DND-41 (cell line): ENCODE results near the gene SNAPC1.

Source experiments
- ATAC-seq: fragments of 200-7000 bp; cut with Tn5 transposase; 3 replicates; pipeline ENCODE4 v1.9.1; 2021; ENCODE audit warnings: low read depth; ENCODE audit not compliant: insufficient read depth
- DNase-seq: peaks from one replicate; pipeline ENCODE4 v3.0.0-alpha.2; 2020
- H2AFZ ChIP-seq: 2 replicates; pipeline ENCODE4 v1.6.0; 2012; ENCODE audit warnings: low read depth, low read length
- H3K27ac ChIP-seq: 2 replicates; pipeline ENCODE4 v1.5.1; 2012; ENCODE audit warnings: low read length, inconsistent platforms
- H3K27me3 ChIP-seq: fragments of 200-600 bp; sonication (generic); 2 replicates; pipeline ENCODE4 v1.6.0; 2012; ENCODE audit warnings: low read length, mild to moderate bottlenecking, inconsistent platforms; ENCODE audit not compliant: insufficient read depth, poor library complexity
- H3K36me3 ChIP-seq: 2 replicates; pipeline ENCODE4 v1.5.1; 2012; ENCODE audit warnings: low read length, inconsistent platforms; ENCODE audit not compliant: insufficient read depth
- H3K4me1 ChIP-seq: 2 replicates; pipeline ENCODE4 v1.5.1; 2012; ENCODE audit warnings: mild to moderate bottlenecking, low read length; ENCODE audit not compliant: insufficient read depth
- H3K4me2 ChIP-seq: 2 replicates; pipeline ENCODE4 v1.6.0; 2012; ENCODE audit warnings: mild to moderate bottlenecking, moderate library complexity, low read length, inconsistent platforms; ENCODE audit not compliant: insufficient read depth
- H3K4me3 ChIP-seq, 2 experiments: fragments of 200-600 bp in 1 of 2; shearing (Covaris generic) in 1 of 2; 2 replicates each; pipeline ENCODE4 v1.5.1; 2012 to 2016; ENCODE audit warnings: inconsistent platforms in 2 of 2, low read length in 2 of 2, mild to moderate bottlenecking in 2 of 2, low read depth in 1 of 2, moderate library complexity in 1 of 2
- H3K79me2 ChIP-seq: 2 replicates; pipeline ENCODE4 v1.6.0; 2012; ENCODE audit warnings: low read length, inconsistent platforms; ENCODE audit not compliant: insufficient read depth
- H3K9ac ChIP-seq: 2 replicates; pipeline ENCODE4 v1.6.0; 2012; ENCODE audit warnings: low read depth, mild to moderate bottlenecking, inconsistent platforms, low read length, moderate library complexity
- H3K9me3 ChIP-seq: 2 replicates; pipeline ENCODE4 v1.5.1; 2012; ENCODE audit warnings: low read length, moderate library complexity, mild to moderate bottlenecking, inconsistent platforms; ENCODE audit not compliant: insufficient read depth, severe bottlenecking
- H4K20me1 ChIP-seq: 2 replicates; pipeline ENCODE4 v1.6.0; 2012; ENCODE audit warnings: low read length; ENCODE audit not compliant: insufficient read depth
- CTCF ChIP-seq: IDR thresholded peaks from 2 replicates; pipeline ENCODE4 v1.5.1; 2012; ENCODE audit warnings: borderline replicate concordance, low read length, moderate library complexity, mild to moderate bottlenecking; ENCODE audit not compliant: poor library complexity, severe bottlenecking; ENCODE audit errors: extremely low read depth
- EZH2 ChIP-seq: IDR thresholded peaks from 3 replicates; pipeline ENCODE4 v1.6.1; 2012; ENCODE audit warnings: borderline replicate concordance, low read depth, mild to moderate bottlenecking, moderate library complexity, low read length, inconsistent platforms; ENCODE audit not compliant: severe bottlenecking

The SNAPC1 gene

GRCh38 chr14:61749867-61750266 lies 12.4 kb upstream of the SNAPC1 start:
- no peak for ATAC-seq
- TF ChIP-seq EZH2 (no peak), CTCF (no peak)
- Histone ChIP-seq H2AFZ (no peak overlapping the region), H3K9ac (no peak overlapping the region), H3K36me3 (peaks cover 37% of the 10 kb centered on the region), H4K20me1 (no peaks in the 10 kb centered on the region), H3K4me1 (no peaks in the 10 kb centered on the region), H3K79me2 (no peaks in the 10 kb centered on the region), H3K27me3 (no peaks in the 10 kb centered on the region), H3K9me3 (no peaks in the 10 kb centered on the region), H3K27ac (no peak overlapping the region), H3K4me3 (no peak overlapping the region), H3K4me2 (no peak overlapping the region)
- no peak for DNase-seq

GRCh38 chr14:61750708-61751474 lies 11.3 kb upstream of the SNAPC1 start:
- Histone ChIP-seq H4K20me1 (no peaks in the 10 kb centered on the region), H3K27me3 (no peaks in the 10 kb centered on the region), H3K4me1 (no peaks in the 10 kb centered on the region), H3K36me3 (peaks cover 26% of the 10 kb centered on the region), H3K9ac (no peak overlapping the region; the same call in 1 of the 2 replicates), H3K9me3 (no peaks in the 10 kb centered on the region), H3K27ac (no peak overlapping the region), H3K4me2 (peak overlapping the region; percentile 50), H2AFZ (no peak overlapping the region), H3K79me2 (no peaks in the 10 kb centered on the region), H3K4me3 (peak overlapping the region in 1 of 2 experiments; percentile 47; a peak in 2 of 4 replicates)
- ATAC-seq: peak; percentile 92
- DNase-seq: peak; percentile 69
- TF ChIP-seq EZH2 (no peak), CTCF (no peak)

- Histone ChIP-seq H3K4me2 (peak overlapping the region; percentile 50), H3K9me3 (no peaks in the 10 kb centered on the region), H3K4me3 (no peak overlapping the region), H2AFZ (no peak overlapping the region), H3K9ac (no peak overlapping the region), H3K79me2 (no peaks in the 10 kb centered on the region), H3K4me1 (no peaks in the 10 kb centered on the region), H4K20me1 (no peaks in the 10 kb centered on the region), H3K36me3 (peaks cover 21% of the 10 kb centered on the region), H3K27me3 (no peaks in the 10 kb centered on the region), H3K27ac (no peak overlapping the region)
- DNase-seq (no peak), ATAC-seq (no peak)
- TF ChIP-seq EZH2: no peak
- no peak for TF ChIP-seq CTCF
Measured at GRCh38 chr14:61751475-61751989, 10.7 kb upstream of the SNAPC1 start.
